Stimulated activated CD4-positive, alpha-beta T cell treated with anti-CD3 and anti-CD28 coated beads, Interleukin-1b, Interleukin-23, amount 100 ng/mL, for 1 hour (primary cell): ENCODE measurements around the gene KRT6C.
"Not testable (repeated sequence)": the region's sequence is repeated elsewhere in the genome, so short reads cannot be mapped to it uniquely, and the experiment has no call there.

Source experiments
- DNase-seq, 2 donors: peaks; one replicate each; pipeline ENCODE4 v3.0.0-alpha.2; 2020; ENCODE audit warnings: low read depth in 2 of 2

KRT6C gene

DNA sequence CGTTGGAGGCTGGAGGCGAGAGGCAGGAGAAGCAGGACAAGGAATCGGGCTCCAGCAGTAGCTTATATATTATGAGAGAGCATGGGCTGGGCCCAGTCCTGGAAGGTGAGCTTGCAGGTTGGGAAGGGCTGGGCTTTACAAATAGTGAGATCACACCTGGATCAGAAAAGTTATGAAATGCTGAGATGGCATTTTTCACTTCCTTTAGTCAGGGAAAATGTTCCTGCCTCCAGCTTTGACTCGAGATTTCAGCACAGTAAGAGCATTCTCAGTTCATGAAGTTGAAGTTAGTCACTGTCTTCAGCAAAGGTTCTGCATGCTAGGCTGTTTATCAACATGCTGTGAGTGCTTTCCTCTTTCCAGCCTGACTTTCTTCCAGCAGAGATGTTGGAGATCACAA is at the start of gene KRT6C:
Gene KRT6C, minus strand, starts transcription at position 38 of the 400 bp plus-strand sequence. CDS start 68 bp downstream, outside the sequence.
- no peak for DNase-seq

DNA sequence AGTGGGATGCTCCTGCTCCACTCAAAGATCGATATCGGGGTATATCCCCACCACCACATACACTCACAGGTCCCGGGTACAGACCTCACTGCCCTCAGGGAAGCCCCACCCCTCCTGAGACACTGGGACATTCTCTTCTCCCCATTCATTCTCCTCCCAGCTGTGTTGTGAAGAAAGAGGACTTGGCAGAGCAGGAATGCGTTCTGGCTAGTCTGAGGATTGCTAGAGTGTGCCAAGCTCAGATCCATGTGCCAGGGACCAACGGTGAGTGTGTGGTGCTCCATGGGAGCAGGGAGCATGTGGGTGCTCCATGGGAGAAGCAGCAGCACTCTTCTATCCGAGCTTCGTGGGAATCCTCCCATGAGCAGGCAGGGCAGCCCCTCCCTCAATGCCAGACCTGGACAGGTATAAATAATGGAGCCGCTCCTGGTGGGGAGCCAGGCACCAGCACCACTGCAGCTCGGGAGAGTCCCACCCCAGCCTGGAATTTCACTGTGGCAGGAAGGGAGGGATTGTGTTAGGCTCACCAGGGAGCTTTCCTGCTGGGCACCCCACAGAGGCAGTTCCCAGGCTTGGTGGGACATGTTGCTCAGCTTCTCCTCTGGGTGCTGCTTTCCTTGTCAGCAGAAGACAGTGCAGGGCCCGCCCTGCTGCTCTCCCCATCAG is 48.9 kb upstream of the KRT6C start:
- DNase-seq = no peak

DNA sequence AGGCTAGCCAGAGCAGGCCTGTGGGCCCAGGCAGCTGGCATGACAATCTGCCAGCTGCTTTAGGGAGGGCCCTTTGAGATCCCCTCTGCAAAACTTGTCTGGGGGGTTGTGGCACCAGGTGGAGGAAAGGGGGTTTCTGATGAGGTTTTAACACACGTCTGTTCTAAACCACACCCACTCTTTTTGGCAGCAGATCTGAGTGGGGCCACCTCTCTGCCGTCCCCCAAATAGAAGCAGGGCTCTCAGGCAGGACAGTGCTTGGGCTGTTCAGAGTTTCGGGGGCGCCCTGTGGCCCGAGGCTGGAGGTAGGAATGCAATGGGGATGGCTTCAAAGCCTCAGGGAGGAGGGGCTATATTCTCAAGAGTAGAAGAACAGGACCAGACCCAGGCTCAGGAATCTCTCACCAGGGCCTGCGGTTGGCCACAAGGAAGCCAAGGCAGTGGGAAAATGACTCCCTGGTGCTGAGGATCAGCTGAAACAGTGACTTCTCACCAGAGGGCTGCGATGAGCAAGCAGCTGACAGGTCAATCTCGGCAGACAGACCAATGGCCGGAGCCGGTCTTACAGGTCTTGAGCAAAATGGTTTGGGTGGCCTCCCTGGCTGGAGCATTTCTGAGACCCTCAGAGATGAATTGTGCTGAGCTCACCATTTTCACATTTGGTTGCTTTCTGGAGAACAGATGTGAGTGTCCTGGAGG is 48.1 kb upstream of the KRT6C start:
- DNase-seq = no peak

DNA sequence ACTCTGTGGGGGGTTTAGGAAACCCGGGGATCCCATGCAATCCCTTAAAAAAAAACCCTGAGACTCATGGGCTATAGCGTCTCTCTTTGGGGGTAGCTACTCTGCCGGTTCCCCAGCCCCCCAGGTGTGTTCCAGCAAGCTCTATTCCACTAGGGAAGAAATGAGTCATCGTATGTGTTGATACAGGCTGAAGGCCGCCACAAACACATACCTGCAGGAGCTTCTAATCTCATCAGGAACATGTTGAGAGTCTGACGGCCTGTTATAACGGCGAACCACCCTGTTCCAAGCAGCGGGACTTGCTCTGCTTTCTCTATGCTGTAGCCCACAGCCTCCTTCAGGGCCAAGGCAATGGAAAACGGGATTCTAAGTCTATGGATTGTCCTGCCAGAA is 47.6 kb upstream of the KRT6C start:
- DNase-seq = no peak

DNA sequence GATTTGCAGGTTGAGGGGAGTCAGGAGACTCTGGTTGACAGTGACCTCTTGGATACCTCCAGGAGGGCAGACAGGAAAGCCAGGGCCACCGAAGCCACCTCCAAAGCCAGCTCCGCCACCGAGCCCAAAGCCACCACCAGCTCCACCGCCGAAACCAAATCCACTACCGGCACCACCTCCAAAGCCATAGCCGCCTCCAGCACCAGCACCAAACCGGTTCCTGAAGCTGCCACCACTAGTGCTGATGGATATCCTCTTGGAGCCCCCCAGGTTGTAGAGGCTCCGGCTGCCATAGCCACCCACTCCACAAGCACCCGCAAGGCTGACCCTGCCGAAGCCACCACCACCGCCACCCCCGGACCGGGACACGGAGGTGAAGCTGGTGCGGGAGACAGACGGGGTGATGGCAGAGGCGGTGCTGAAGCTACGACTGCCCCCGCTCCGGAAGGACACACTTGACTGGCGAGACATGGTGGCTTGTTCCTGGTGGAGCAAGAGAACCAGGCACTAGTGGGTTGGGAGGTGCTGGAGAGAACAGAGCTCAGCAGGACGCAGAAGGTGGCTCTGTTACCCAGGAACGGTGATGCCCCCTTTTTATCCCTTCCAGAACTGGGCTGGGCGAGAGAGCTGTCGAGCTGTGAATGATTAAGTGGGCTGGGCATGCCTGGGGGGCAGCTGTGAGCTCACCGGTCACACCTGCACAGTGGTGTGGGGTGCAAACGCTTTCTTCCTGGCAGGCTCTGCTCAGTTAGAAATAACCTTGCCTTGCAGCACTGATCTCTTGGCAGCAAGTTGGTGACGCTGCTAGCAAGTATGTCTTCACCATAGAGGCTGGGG is 46.4 kb upstream of the KRT6C start, which contains the start of gene KRT5:
Gene KRT5, minus strand, starts transcription at position 569 of the 837 bp plus-strand sequence. Its CDS starts 98 bp downstream, at position 471.
- no peak for DNase-seq

DNA sequence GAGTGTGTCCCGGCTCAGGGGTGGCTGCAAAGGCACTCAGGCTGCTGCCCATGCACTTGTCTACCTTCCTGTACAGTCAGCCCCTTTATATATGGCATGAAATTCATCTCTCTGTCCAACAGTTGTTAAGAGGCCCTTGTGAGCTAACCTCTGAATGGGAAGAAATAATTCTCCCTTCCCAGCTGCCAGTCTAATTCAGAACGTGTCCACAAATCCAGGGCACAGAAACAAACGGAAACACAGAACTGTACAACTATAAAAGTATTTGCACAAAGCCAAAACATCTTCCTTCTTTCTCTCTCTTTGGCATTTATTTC is 45.7 kb upstream of the KRT6C start:
- no peak for DNase-seq

DNA sequence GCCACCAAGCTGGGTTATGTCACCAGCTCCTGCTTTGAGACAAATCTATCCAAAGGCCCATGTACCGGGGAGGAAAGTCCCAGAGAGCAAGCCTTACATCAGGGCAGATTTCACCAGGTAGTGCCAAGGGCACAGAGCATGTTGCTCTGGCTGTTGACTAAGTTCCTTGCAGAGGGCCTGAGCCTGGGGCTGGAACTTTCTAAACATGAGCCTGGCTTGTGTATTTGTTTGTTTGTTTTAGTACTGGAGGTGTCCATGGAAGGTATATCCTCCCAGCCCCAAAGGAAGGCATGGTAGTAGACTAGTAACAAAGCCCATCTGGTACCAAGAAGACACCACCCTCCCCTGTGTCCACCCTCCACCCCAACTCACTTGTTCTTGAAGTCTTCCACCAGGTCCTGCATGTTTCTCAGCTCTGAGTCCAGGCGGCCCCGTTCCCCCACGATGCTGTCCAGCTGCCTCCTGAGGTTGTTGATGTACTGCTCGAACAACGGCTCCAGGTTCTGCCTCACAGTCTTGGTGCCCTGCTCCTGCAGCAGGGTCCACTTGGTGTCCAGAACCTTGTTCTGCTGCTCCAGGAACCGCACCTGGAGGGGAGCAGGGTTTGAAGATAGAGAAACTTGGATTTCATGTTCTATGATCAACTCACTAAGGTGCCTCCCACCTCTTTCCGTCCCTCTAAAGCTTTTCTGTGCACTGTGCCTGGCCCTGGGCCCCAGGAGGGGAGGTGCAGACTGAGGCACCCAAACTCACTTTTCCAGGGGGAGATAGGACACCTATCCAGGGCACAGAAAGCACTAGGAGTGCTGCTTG is 45.2 kb upstream of the KRT6C start:
- no peak for DNase-seq

DNA sequence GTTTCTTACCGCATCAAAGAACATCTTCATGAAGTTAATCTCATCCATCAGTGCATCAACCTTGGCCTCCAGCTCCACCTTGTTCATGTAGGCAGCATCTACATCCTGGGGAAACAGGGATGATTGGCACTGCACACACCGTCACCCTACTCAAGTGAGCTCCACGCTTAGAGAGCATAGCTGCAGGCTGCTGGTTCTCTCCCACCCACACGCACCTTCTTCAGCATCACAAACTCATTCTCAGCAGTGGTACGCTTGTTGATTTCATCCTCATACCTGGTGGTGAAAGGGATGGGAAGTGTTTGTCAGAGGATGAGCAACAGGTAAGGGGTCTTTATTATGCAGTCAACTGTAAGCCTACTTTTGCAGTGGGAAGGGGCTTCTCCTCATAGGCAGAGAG is 44.3 kb upstream of the KRT6C start:
- no peak for DNase-seq

DNA sequence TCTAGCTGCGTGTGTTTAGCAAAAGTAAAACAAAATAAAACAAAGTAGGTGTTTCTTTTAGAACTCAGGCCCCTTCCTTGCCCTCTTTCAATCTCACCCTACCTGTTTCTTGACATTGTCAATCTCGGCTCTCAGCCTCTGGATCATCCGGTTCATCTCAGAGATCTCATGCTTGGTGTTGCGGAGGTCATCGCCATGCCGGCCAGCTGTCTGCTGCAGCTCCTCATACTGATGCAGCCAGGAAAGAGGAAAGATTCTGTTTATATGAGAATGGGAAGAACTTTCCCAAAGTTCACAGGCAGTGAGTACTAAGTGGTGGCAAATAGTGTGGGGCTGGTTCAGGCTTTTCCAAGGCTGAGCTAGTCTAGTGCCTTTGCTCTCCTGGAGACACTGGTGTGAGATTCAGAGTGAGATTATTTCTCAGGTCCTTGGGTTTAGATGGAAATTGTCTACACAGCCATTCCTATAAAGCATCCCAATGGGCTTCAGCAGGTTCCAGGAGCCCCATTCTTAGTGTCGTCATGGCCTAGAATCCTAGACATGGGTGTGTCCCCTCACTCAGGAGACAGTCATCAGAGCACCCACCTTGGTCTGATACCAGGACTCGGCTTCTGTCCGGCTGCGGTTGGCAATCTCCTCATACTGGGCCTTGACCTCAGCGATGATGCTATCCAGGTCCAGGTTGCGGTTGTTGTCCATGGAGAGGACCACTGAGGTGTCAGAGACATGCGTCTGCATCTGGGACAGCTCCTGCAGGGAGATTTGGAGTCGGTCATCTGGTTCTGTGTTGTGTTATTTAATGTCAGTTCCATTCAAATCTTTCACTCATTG is 43.6 kb upstream of the KRT6C start:
- DNase-seq = no peak

DNA sequence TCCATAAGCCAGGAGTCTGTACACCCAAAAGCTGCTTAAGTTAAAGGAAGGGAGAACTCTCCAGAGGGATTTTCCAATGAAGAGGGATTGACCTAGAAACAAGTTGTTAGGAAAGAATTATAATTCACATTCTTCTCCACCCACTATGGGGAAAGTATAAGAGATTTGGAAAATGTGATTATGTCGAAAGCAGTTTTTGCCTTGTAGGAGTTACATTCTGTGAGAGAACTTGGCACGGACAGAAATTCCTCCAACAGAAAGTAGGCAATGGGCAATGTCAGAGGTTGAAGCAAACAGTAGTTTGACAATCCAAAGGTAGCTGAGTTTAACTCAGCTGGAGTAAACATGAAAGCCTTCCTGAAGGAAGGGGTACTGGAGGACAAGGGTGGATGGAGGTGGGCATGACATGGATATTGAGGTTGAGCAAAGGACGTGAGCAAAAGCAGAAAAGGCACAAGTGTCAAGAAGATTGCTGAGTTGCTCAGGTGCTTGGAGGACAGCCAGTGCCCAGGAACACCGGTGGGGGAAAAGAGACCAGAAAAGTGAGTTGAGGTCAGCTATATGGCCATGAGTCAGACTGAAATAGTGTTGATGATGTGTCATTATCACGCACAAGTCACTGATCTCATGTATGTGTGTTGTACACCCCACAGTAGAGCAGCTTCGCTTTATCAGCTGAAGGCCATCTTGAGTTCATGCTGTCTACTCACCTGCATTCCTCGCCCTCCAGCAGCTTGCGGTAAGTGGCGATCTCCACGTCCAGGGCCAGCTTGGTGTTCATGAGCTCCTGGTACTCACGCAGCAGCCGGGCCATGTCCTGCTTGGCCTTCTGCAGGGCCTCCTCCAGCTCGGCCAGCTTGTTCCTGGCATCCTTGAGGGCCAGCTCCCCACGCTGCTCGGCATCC is 42.6 kb upstream of the KRT6C start:
- no peak for DNase-seq

DNA sequence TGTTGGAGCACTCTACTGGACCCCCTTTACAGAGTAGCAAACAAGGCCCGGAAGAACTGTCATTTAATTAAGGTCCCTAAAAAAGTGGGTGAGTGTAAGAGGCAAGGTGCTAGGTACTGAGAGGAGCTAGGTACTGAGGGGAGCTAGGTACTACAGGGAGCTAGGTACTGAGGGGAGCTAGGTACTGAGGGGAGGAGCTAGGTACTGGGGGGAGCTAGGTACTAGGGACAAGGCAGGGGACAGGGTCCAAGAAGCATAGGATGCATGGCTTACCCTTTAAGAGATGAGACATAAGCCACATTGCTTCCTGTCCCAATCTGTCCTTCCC is 41.7 kb upstream of the KRT6C start:
- DNase-seq = no peak

DNA sequence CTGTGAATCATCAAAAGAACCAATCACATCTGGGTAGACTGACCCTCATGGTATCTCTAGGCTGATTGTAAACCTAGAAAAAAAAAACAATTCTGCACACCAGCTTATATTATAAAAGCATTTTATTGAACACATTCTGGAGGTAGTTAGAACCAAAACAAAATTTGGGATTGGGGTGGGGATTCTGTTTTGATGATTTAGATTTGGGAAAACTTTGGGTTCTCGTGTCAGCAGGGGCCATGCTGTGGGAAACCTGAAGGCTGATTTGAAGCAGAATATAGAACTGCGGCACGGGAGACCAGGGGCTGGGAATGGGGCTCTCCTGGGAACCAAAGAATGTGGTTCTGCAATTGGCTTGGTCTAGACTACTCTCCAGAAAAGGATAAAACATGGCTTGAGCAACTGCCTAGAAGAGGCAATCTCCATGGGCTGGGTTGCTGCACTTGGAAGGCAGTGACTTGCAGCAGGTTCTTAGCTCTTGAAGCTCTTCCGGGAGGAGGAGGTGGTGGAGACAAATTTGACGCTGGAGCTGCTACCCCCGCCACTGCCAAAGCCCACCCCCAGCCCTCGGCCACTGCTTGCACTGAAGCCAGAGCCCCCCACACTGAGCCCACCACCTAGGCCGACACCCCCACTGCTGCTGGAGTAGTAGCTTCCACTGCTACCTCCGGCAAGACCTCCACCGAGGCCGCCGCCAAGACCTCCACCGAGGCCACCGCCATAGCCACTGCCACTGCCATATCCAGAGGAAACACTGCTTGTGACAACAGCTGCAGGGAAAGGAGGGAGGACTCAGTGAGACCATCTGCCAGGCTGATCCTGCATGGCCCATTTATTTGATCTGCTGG is 41.1 kb upstream of the KRT6C start:
- DNase-seq = no peak

DNA sequence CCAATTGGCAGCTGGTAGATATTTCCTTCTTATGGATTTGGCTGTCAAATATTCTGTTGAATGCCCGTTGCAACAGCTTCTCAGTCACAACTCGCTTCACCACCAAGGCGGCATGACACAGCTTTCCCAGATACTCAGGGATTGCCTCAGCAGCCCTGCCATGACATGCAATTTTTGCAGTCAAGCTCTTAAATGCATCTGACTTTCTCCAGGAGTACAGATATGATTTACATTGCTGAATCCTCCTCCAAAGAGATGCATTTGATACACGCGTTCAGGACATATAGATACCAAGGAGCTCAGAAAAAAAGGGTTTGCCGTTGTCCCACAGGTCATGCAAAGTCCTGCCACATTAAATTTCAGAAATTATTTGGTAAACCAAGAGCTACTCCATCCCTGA is 40.1 kb upstream of the KRT6C start:
- DNase-seq = no peak

DNA sequence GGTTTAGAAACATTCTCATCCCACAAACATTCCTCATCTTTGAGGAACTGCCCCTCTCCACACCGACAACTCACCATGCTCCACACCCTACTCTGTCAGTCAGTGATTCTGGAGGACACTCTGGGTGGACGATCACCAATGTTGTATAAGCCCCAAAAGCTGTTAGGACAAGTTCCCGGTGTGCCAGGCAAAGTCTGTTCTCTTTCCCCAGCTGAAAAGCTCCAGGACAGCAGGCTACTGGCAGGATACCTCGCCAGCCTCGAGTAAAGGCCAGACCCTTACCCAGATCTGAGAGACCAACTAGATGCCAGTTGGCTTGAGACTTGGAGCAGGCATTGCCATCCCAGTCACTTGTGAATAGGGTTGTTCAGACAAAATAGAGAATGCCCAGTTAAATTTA is 34.6 kb upstream of the KRT6C start:
- DNase-seq = no peak

DNA sequence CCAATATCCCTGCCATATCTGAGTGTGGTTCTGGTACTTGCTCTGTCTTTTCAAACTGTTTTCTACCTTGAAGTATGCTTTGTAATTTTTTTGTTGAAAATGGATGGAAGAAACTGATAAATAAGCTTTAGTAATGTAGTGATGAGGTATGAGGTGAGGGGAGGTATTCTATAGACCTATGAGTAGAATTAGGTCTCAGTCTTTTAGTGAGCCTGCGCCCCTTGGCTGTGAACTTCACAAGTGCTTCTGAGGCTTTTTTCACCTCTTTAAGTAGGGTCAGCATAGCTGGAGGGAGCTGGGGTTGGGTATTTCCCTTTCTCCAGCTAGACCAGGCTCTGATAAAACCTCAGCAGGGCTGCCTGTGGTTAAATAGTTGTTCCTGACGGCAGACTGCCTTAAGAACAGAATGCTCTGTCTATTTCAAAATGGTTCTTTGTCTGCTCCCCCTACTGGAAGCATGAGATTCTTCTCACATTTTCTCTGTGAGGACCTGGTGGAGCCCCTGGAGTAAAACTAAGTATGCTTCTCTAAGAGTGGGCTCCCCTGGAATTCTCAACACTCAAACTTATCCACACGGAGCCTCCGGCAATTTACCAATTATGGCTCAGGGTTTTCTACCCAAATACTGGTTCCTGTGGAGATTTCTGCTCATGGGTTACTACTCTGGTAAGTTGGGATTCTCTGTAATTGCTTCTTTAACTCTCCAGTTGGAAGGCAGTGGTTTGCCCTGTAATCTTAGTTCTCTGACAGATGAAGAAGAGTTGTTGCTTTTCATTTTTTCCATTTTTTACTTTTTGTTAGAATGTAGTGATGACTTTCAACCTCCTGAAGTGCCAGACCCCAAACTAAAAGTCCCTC is 33.5 kb upstream of the KRT6C start:
- no peak for DNase-seq

DNA sequence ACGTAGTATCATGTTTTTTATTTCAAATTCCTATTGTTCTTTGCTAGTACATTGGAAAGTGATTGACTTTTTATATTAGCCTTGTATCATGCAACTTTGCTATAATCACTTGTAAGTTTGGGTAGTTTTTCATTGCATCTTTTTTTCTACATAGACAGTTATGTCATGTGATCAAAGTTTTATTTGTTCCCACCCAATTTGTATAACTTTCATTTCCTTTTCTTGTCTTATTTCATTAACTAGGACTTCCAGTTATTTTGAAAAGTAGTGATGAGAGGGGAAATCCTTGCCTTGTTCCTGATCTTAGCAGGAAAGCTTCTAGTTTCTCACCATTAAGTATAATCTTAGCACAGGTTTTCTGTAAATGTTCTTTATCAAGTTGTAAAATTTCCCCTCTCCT is 29.3 kb upstream of the KRT6C start:
- no peak for DNase-seq

DNA sequence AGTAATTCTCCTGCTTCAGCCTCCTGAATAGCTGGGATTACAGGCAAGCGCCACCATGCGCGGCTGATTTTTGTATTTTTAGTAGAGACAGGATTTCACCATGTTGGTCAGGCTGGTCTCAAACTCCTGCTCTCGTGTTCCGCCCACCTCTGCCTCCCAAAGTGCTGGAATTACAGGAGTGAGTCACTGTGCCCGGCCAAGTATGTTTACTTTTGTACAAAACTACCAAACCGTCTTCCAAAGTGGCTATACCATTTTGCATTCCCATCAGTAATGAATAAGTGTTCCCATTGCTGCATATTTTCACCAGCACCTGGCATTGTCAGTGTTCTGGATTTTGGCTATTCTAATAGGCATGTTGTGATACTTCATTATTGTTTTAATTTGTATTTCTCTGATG is 27.9 kb upstream of the KRT6C start:
- DNase-seq = no peak

DNA sequence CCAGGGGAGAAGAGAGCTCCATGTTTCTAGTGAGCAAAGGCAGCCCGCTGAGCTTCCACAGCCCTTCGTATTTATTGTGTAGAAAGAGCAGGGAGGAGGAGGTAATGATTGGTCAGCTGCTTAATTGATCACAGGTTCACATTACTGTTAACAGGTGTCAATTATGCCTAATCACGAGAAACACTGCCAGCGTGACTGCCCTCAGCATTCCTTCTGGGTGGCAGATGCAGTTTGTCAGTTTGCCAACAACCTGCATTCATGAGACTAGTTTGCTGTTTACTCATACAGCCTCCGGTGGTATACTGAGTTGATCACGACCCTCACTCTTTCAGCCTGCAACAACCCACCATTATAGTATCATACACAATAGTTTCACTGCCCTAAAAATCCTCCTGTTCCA is 27.0 kb upstream of the KRT6C start:
- DNase-seq = not testable (repeated sequence)
